GM19372 (cell line): ENCODE data around the gene RCBTB1.
"Not testable (repeated sequence)": the region's sequence is repeated elsewhere in the genome, so short reads cannot be mapped to it uniquely, and the experiment has no call there.

ENCODE experiments used
- ATAC-seq: cut with Tn5 transposase; IDR thresholded peaks from one replicate; pipeline ENCODE4 v1.9.1; 2021; ENCODE audit warnings: mild to moderate bottlenecking, low read depth, moderate library complexity; ENCODE audit not compliant: unreplicated experiment

The RCBTB1 gene

DNA sequence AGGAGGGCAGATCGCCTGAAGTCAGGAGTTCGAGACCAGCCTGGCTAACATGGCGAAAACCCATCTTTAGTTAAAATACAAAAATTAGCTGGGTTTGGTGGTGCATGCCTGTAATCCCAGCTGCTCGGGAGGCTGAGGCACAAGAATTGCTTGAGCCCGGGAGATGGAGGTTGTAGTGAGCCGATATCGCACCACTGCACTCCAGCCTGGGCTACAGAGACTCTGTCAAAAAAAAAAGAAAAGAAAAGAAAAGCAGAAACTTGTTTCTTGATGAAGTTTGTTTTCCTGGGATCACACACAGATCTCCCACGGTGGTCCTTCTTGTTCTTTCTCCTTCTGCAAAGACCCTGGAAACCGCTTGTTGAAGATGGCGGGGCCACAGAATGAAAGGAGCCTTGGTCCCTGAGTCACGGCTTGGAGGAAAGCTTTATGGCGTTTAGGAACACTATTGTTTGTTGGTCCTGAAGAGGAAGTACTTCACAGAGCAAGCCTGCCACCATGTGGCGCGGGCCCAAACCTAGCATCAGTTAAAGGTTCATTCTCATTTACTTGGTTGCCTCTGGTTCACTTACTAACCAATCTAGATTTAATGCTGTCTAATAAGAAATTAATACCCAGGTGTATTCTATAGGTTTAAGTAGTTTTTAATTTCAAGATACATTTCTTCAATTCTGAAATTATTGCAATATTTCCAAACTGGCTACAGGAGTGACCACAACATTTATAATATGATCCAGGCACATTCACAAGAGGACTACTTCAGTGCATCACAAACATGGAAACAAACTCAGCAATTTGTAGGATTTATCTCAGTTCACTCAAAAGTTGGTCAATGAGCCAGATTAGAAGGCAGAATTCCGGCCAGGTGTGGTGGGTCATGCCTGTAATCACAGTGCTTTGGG is 21.6 kb upstream of the RCBTB1 start:
- peak; percentile 89 for ATAC-seq

DNA sequence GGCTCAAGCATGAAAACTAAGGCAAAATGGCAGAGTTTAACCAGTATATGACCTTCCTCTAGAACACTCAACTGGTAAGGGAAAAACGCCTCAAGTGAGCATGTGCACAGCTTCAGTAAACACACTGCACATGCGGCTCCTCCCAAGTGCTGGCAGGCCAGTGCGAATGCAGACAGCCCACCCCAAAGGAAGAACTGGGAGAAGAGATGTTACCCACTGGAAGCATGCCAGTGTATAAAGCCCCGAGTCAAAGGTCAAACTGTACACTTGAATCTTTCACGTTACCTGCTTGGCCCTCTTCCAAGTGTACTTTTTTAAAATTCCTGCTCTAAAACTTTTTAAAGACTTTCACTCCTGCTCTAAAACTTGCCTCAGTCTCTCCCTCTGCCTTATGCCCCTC is 19.2 kb upstream of the RCBTB1 start:
- ATAC-seq: no peak

DNA sequence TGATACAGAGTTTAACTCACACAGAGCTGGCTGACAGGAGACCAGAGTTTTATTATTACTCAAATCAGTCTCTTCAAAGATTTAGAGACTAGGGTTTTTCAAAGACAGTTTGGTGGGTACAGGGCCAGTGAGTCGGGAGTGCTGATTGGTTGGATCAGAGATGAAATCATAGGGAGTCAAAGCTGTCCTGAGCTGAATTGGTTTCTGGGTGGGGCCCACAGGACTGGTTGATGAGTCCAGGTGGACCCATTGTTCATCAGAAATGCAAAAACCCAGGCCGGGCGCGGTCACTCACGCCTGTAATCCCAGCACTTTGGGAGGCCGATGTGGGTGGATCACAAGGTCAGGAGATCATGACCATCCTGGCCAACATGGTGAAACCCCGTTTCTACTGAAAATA is 17.3 kb upstream of the RCBTB1 start:
- not testable (repeated sequence) for ATAC-seq

DNA sequence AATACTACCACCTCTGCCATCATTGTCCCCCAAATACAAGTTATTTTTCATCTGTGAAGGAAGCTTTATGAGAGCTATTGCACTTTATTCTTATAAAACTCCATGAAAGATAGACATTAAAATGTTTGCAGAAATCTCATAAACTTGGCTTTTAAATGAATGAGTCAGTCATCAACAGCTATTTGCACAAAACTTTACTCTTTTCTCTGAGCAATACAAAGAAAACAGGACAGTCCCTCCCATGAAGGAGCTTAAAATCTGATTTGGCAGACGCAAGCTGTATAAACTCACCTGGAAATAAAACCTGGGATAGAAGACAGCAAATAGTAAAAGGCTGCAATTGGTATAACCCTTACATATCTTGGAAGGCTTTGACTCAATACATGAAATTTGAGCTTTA is 16.6 kb upstream of the RCBTB1 start:
- ATAC-seq: no peak

DNA sequence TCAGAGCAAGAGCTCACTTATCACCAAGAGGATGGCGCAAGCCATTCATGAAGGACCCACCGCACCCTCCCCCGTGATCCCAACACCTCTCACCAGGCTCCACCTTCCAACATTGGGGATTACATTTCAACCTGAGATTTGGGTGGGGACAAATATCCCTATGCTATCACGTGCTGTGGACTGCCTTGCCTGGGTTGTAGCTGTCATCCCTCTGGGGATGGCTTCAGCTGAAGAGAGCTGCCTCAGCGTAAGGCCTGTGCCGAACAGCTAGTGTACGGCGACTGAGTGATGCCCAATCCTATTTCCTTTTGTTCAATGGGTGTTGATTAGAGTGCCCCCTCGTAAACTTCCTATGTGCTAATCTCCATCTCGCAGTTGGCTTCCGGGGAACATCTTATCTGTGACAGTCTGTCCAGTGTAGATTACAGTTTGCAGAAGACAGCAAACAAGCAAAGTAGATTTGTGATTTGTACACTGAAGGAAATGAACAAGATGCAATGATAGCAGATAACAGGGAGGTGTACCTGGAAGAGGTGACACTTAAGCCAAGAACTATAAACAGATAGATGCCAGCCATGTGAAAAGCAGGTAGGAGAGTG is 11.8 kb upstream of the RCBTB1 start:
- ATAC-seq: no peak

DNA sequence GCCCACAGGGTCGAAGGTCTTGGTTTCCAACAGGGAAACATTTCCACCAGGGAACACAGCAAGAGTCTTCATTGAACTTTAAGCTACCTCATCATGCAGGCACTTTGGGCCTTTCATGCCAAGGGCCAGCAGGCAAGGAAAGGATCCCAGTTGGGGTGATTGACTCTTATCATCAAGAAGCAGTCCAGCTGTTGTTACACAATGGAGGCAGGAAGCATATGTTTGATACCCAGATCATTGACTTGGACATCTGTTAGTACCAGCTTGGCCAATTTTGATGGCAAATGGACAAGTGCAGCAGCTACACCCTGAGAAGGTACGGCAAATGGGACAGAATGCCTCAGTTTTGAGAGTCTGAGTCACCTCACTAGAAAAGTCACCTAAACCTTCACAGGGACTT is 10.9 kb upstream of the RCBTB1 start:
- ATAC-seq: no peak

DNA sequence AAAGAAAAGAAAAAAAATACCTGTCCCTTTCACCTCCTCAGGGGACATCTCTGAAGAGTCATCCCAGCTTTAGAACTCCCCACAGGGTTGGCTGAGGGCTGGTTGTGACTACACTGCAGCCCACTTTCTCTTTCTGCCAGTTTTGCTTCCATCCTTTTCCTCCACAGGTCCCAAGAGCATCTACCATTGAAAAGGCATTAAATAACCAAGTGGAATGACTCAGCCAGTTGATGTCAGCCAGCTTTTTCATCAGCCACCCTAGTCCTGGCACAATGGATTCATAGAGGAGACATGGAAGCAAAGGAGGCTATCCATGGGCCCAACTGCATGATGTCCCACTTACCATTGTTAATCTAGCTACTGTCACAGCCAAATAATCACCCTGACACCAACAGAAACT is 9.2 kb upstream of the RCBTB1 start:
- no peak for ATAC-seq

DNA sequence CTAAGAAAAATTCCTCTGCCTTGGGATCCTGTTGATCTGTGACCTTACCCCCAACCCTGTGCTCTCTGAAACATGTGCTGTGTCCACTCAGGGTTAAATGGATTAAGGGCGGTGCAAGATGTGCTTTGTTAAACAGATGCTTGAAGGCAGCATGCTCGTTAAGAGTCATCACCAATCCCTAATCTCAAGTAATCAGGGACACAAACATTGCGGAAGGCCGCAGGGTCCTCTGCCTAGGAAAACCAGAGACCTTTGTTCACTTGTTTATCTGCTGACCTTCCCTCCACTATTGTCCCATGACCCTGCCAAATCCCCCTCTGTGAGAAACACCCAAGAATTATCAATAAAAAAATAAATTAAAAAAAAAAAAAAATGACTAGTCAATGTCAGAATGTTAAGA is 8.5 kb upstream of the RCBTB1 start:
- not testable (repeated sequence) for ATAC-seq

DNA sequence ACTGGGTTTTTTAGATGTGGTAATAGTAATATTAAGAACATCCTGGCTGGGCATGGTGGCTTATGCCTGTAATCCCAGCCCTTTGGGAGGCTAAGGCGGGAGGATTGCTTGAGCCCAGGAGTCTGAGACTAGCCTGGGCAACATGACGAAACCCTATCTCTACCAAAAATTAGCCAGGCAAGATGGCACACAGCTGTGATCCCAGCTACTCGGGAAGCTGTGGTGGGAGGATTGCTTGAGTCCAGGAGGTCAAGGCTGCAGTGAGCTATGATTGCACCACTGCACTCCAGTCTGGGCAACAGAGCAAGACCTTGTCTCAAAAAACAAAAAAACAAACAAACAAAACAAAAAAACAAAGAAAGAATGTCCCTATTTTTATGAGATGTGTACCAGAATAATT is 5.4 kb upstream of the RCBTB1 start:
- ATAC-seq: not testable (repeated sequence)

DNA sequence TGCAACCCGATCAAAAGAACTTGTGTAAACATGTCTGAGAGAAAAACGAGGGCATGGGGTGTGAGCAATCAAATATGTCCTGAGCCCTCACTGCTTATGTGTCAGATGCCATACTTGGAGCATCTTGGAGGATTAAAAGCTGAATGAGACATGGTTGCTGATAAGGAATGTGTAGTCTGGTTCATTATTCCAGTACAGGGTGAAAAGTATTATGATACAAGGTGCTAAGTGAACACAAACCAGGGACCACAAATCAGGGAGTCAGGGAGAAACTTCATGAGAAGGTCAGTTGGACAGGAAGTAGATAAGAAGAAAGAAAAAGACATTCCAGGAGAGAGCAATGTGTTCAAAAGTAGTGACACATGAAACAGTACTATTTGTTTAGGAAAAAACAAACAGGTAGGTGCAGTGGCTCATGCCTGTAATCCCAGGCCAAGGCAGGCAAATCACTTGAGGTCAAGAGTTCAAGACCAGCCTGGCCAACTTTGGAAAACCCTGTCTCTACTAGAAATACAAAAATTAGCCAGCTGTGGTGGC is 2.0 kb upstream of the RCBTB1 start:
- no peak for ATAC-seq

DNA sequence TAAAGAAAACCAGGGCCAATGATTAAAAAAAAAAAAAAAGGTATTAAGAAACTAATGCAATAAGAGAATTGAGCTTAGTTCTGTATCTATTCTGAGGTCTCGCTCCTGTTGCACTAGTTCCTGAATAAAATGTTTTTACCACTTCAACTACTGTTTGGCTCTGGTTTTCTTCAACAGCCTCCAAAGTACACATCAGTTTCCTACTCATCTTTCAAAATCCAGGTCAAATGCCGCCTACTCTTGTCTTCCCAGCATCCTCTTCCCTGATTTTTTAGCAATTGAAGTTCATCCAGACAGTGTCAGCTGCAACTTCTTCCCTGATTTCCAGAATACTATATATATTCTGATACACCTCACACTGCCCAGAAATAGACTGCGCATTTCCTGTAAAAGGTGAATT is 1.4 kb upstream of the RCBTB1 start:
- no peak for ATAC-seq

DNA sequence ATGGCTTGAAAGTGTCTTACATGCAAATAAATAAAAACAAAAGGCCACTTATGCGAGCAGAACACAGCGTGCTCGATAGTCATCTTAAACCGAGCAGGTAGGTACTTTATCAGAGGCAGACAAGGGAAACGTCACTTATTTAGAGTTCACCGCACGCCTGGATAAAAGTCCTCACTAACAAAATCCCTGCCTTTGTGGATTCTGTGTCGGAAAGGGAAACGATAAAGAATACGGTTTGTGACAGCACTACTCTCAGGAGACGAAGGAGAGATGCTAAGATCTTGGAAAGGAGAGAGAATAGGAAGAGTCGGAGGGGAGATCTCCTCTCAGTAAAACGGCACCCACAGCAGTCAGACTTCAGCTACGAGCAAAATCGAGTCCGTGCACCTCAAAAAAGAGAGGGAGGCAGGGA is 581 bp downstream of the RCBTB1 start:
- peak; percentile 4 for ATAC-seq

DNA sequence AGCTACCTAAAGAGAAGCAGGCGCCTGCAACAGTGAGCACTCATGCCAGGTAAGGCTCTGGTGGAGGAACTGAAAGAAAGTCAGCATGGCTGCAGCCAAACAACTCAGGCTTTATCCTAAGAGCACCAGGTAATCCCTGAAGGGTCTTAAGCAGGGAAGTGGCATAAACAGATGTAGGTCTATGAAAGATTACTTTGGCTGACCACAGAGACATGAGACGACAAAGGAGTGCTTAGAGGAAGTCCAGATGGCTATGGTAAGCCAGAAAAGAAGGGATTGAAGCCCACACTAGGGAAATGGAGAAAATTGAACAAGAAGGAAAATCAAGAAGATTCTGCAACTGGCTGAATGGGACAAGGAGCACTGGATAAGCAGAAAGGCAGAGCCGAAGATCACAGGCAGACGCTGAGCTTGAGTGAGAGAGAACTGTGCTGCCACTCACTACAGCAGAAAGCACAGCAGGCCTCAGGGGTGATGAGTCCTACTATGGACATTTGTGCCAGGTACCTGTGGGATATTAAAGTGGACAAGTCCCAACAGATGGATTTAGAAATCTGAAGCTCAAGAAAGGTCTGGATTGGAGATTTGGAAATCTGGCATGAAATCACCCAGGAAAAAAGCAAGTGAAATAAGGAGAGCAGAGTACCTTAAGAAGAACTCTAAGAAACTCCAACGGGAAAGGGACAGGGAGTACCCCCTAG is 4.2 kb downstream of the RCBTB1 start:
- no peak for ATAC-seq

DNA sequence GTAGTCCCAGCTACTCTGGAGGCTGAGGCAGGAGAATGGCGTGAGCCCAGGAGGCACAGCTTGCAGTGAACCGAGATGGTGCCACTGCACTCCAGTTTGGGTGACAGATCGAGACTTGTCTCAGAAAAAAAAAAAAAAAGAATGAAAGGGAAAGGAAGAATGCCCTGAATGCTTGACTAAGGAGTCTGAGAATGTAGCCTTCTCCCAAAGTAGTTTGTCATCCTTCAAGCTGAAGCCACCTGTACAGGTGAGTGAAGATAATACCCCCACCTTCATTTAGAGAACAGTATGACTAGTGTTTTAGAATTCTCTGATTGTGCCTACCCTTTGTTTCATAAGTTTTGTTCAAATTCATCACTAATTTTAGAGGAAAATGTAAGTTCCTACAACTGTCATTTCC is 5.9 kb downstream of the RCBTB1 start:
- no peak for ATAC-seq

DNA sequence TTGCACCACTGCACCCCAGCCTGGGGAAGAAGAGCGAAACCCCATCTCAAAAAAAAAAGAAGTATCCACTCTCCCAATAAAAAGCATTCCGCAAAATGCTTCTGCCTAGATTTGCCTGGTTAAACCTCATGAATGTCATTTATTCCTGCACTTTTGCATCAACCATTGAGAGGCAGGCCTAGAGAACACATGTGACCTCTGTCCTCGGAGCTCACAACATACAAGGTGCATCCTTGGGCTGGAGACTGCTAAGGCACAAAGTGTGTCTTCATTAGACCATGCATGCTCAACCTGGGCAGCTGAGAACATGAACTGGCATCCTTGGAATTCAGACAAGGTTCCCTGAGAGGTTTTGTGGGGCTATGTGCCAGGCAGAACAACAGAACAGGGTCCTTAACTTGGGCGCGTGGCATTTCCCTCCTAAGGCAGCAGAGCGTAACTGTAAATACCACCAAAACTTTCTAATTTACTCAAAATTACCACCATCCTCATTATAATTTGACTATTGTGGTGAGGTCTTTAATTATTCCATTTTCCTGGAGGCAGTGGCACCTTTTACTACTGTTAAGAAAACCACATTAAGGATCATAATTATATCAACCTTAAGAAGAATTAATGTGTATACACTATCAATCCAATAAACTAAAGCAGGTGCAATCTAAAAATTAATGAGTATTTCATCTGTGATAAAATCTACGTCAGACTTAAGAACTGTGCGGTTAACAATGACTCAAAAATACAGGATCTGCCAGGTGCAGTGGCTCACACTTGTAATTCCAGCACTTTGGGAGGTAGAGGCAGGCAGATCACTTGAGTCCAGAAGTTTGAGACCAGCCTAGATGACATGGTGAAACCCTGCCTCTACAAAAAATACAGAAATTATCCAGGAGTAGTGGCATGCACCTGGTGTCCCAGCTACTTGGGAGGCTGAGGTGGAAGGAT is 13.8 kb downstream of the RCBTB1 start:
- no peak for ATAC-seq

DNA sequence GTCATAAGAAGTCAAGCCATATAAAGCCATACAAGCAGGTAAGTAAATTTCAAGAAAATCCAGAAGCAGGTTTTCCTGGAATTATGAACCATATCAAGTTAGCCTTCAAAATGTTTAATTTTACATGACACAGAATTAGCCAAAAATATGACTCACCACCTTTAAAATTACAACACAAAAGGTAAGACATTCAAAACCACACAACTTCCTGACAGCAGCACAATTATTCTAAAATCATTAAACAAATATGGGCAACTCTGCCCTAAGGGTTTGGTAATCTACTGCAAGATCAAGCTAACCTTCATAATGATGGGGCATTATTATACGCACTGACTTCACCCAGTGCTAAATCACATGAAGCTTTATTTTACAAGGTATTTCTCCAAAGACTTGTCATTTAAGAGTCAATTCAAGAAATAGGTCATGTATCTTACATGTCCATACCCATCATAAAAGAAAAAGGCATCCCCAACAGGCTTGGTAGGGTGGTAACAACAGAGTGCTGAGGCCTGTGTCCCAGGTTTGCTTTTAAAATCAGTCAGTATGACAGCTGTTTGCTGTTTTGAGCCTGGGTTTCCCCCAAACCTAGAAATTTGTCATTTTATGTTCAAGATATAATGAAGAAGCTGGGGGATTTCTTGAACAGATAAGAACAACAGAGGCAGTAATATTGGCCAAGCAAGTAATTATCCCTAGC is 15.2 kb downstream of the RCBTB1 start:
- no peak for ATAC-seq

DNA sequence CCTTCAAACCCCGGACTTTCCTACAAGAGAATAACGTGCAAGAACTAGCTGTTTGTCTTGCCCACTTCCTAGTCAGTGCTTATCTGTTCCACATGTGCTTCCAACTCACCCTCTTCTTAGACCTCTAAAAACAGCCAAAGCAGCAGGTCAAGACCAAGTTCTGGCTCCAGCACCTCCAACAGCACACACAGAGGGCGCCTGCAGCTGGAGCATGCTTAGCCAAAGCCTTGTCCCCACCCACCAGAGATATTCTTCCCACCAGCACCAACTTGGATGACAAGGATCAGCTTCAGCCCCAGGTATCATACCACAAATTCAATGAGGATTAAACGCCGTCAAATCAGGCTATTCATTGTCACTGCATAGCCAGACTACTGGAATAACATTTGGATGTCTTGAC is 17.9 kb downstream of the RCBTB1 start:
- ATAC-seq: no peak

DNA sequence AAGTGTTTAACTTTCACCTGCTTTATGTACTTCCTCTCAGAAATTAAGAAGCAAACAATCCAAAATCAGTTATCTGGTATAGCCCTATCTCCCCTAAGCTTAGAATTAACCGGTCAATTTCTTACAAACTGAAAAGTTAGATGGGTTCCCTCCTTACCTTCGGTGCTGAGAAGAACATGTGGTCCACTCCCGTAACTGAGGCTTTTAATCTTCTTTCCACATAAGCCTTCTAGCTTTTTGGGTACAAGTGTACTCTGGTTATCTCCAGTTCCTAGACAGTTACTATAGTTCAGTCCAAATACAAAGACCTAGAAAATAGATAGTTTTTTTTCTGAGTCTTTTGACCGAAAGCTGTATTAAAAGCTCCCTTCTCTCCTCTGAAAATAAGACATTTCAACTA is 18.9 kb downstream of the RCBTB1 start:
- ATAC-seq: no peak

DNA sequence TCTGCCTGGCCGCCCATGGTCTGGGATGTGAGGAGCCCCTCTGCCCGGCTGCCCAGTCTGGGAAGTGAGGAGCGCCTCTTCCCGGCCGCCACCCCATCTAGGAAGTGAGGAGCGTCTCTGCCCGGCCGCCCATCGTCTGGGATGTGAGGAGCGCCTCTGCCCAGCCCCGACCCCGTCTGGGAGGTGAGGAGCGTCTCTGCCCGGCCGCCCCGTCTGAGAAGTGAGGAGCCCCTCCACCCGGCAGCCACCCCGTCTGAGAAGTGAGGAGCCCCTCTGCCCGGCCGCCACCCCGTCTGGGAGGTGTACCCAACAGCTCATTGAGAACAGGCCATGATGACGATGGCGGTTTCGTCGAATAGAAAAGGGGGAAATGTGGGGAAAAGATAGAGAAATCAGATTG is 19.9 kb downstream of the RCBTB1 start:
- not testable (repeated sequence) for ATAC-seq

DNA sequence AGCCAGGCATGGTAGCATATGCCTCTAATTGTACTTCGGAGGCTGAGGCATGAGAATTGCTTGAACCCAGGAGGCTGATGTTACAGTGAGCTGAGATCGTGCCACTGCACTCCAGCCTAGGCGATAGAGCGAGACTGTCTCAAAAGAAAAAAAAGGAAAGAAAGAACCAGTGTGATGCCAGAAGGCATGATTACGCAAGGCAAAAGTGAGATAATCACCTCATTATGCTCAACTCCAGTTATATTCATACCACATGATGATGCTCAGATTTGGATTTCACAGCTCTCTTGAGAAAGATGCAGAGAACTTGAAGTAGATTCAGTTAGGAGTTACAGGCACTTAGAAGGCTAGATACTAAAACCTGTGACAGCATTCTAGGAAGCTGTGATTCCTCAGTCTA is 21.8 kb downstream of the RCBTB1 start:
- no peak for ATAC-seq
